Measurements from ENCODE around the gene TMEM144.

GRCh38 chr4:158170691-158171561 lies 39.4 kb upstream of the TMEM144 start:
- TF ChIP-seq CTCF (IDR thresholded peaks at IDR 0.05 in 4 of 5, conservative IDR thresholded peaks at IDR 0.05 in 1 of 5) (peak; percentile 29 to 70 (median 64)), POLR2A (IDR thresholded peaks at IDR 0.05) (no peak)

All from gastrocnemius medialis (tissue), 4 donors.